Measurements from ENCODE around the gene GRPEL2.

GRCh38 chr5:149337736-149338135, 7.6 kb upstream of the GRPEL2 start:
- TF ChIP-seq POLR2AphosphoS5 (IDR thresholded peaks at IDR 0.05) (no peak), CTCF (IDR thresholded peaks at IDR 0.05) (no peak)
